Activated T-cell treated with anti-CD3 and anti-CD28 coated beads for 24 hours (primary cell): Measurements from ENCODE around the gene ATXN3.
"Not testable (repeated sequence)": the region's sequence is repeated elsewhere in the genome, so short reads cannot be mapped to it uniquely, and the experiment has no call there.

Experiments used
- DNase-seq: peaks from one replicate; pipeline ENCODE4 v3.0.0-alpha.2; 2020; ENCODE audit warnings: low read depth

The ATXN3 gene

DNA sequence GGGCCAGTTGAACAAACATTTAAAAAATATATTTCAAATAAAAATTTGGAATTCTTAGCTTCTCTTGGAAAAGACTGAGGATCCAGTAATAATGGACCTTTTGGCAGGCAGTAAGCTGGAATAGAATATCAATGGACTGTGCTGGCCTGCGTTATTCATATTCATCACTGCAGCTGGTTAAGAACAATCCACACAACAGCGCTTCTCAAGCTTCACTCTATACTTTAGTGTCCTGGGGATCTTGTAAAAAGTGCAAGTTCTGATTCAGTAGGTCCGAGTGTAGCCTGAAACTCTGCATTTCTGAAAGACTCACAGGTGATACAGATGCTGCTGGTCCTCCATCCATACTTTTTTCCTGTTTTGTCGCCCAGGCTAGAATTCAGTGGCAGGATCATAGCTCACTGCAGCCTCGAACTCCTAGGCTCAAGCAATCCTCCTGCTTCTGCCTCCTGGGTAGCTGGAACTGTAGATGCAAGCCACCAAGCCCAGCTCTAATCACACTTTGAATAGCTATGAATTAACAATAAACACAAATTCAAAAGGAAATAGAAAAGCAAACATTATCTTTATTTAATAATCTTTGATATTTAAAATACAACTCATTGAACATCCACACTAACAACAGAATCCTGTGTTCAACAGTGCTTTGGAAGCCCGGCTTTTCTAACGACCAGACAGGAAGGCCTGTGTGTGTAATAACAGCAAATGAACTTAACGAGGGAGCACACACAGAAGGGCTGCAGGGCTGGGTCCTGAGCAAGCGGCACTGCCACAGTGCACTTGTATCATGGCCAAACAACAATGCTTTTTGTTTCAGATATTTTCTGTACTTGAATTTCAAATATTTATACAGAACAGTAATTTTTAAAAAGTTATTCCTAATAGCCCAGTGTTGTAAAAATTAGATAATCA is 48.1 kb downstream of the ATXN3 start:
- no peak for DNase-seq

DNA sequence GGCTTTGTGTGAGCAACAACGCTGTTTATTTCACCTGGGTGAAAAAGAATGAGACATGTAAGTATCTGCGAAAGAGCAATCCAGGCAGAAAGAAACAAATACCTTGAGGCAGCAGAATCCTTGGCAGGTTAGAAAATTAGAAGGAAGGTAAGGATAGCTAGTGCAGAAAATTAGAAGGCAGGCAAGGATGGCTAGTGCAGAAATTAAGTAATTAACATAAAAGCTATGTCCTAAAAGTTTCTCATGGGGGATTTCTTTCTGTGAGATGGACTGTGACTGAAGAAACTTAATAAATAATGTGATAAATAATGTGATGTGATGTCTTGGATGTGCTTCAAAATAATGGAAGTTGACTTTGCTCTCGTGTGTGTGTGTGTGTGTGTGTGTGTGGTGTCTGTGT is 56.6 kb downstream of the ATXN3 start:
- no peak for DNase-seq

DNA sequence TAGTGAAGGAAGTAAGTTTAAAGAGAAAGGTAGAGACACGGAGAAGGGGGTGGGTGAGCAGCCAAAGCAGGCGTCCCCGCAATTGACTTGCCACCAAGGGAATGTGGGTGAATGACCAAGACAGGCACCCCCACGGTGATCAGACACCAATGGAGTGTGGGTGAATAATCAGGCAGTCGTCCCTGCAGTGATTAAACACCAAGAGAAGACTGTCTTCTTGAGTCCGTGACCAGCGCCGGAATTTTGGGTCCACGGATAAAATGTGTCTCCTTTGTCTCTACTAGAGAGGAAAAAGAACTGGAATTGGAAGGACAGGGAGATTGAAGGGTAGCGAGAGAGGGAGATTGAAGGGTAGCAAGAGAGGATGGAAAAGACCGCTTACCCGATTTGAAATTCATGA is 57.2 kb downstream of the ATXN3 start:
- not testable (repeated sequence) for DNase-seq

DNA sequence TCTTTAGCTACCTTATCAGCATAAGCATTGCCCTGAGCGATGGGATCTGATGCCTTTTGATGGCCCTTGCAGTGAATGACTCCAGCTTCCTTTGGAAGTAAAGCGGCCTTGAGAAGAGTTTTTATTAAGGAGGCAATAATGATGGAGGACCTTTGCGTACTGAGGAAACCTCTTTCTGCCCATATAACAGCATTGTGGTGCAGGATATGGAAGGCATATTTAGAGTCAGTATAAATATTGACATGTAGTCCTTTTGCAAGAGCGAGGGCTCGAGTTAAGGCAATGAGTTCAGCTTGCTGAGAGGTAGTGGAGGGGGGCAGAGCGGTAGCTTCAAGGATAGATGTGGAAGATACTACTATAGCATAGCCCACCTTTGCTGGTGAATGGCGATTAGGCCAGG is 60.5 kb downstream of the ATXN3 start:
- not testable (repeated sequence) for DNase-seq

DNA sequence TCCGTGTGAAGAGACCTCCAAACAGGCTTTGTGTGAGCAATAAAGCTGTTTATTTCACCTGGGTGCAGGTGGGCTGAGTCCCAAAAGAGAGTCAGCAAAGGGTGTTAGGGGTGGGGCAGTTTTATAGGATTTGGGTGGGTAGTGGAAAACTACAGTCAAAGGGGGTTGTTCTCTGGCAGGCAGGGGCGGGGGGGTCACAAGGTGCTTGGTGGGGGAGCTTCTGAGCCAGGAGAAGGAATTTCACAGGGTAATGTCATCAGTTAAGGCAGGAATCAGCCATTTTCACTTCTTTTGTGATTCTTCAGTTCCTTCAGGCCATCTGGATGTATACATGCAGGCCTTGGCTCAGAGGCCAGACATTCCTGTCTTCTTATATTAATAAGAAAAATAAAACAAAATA is 64.6 kb downstream of the ATXN3 start:
- not testable (repeated sequence) for DNase-seq

DNA sequence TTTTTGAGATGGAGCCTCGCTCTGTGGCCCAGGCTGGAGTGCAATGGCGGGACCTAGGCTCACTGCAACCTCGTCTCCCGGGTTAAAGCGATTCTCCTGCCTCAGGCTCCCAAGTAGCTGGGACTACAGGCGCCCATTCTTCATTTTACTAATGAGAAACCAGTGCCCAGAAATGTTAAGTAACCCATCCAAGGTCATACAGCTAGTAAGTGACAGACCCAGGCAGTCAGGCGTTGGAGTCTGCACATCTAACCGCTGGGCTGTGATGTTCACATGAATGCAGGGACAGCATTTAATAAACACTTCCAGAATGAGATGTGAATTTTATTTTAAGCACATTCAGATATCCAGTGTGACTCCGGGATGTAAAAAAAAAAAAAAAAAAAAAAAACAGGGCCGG is 65.2 kb downstream of the ATXN3 start:
- no peak for DNase-seq

DNA sequence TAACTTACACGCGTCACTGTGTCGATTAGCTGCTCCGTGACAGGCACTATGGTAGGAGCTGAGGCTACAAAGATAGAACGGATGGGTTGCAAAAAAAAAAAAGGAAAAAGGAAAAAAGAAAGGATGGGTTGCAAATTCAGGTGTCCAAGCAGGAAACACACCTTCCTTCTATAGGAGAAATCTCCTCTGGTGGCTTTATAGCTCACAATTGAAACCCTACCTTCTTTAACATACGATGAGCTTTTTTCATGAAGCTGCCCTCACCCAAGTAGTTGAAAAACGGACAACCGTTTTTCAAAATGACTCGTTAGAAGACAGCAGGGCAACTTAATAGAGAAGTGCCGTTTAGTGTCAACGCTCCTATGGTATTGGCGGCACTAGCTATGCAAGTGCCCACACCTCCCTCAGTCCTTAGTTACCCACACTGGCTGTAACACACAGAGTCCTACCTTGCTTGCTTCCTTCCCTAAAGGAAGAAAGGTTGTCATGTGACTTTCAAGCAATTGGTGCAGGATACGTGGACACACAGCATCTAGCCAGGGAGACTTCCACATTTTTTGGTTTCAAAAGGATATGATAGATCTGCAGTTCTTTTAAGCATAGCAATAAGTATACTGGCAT is 65.8 kb downstream of the ATXN3 start:
- DNase-seq: peak; percentile 3

DNA sequence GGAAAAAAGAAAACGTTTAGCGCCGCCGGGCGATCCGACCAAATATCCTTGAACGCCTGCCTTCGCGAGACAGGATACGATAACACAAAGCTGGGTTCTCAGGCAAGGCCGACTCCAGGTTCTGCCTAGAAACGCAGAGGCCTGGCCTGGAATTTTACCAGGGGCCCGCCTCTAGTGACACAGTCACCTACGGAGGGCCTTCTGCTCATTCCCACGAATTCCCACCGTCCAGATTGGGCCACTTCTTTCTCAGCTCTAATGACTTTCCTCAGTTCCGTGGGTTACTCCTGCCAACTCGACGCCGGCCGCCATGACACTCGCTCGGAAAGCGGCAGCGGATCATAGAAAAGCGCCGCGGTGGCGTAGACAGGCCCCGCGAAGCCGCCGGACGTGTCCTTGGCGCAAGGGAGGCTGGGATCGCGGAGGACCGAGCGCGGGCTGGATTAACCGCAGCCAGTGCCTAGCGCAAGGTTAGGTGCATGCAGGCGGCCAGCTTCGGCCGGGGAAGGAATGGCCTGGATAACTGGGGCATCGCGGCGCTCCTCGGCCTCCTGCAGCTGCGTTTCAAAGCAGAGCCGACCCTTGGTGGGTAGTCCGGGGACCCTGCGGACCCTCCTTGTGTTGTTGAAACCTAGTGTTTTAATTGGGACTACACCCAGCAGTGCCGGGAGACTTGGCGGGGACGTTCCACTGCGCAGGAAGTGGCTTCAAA is 66.5 kb downstream of the ATXN3 start, which contains the start of gene TRIP11:
Gene TRIP11, minus strand, starts transcription at position 341 of the 712 bp plus-strand sequence. CDS start 374 bp downstream, outside the sequence.
- DNase-seq: peak; percentile 90

DNA sequence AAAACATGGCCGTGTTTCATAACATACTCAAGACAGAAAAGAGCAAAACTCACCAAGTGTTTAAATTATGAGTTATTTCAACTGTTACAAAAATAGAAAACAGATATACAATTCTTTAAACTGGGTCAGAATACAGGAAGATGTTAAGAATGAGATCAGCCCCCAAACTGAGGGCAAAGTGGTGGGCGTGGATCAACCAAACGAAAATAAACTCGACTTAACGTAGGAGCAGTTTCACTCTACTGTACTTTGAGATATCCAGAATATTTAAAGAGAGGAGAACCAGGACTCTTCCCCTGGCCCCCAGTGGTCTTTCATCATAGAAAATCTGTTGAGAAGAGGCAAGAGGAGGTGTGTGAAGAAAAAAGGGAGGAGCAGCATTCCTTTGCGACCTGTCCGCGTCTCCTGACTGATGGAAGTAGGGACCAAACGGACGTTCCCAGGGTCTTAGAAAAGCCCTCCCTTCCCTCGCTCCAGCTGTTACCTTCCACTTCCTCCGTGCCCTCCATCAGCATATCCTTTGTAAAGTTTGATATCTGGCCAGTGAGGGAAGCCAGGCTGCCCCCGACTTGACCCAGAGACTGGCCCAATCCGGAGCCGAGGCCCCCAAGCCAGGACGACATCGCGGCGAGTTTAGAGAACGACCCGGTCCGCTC is 67.2 kb downstream of the ATXN3 start:
- DNase-seq: peak; percentile 8

DNA sequence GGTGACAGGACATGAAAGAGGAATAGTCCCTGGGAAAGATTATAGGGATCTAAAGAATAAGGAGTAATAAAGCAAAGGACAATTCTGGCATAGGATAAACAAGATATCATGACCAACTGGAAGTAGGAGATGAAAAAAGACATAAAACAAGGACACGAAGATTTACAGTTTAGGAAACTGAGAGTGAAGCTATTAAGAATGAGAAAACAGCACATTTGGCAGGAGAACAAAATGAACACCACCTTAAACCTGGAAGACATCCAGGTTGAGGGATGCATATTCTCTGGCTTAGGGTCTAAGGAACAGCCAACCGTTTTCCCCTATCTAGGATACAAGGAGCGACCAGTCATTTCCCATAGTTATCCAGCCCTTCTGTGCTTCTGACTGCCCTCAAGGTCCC is 68.4 kb downstream of the ATXN3 start:
- no peak for DNase-seq

DNA sequence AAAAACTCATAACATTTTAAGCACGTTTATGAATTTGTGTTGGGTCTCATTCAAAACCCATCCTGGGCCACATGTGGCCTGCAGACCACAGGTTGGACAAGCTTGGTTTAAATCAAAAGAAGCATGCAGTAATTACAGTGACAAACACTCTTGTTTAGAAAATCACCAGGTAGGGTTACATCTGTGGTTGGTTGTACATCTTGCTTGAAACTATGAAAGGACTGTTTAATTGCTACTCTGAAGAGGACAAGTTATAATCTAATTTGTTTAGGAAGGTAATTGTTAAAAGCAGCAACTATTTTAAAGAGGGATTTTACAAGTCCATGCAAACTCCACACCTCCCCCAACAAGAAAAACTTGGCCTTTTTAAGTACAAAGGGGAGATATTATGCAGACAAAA is 70.5 kb downstream of the ATXN3 start:
- DNase-seq: no peak

DNA sequence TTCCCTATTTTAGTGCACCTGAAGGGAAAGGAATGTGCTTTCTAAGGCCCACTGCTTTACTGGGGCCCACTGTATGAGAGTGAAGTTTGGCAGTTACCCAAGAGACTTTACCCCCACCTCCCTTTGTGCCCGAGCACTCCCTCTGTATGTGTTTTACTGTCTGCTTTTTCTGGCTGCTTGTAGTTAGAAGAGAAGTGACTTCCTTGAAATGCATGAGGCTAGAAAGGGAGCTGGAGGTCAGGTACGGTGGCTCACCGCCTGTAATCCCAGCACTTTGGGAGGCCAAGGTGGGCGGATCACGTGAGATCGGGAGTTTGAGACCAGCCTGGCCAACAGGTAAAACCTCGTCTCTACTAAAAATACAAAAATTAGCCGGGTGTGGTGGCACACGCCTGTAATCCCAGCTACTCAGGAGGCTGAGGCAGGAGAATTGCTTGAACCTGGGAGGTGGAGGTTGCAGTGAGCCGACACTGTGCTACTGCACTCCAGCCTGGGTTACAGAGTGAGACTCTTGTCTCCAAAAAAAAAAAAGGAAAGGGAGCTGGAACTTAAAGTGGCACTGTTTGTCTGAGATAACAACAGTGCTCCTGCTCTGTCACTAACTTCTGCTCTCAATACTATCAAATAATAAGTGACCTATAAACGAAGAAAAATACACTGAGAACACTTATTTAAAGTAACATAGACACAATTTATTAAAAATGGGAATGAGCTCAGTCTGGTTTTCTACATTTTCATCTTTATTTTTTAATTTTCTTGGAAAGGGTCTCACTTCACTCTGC is 72.3 kb downstream of the ATXN3 start:
- DNase-seq: no peak

DNA sequence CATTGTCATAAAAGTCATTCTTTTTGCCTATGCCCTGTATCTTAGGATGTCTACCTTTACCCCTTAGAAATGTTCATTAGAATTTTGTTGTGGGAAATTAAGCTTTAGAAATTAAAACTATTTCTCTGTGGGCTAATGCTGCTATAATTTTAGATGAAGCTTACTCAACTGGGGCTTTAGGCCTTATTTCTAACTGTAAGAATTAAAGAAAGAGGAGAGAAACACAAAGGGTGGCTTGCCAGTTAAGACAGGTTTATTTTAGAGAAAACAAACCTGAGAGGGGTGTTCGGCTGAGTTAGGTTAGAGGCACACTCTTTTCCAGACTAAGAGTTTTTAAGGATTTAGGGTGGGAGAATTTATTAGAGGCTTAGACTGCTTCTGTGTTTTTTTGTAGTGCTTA is 72.9 kb downstream of the ATXN3 start:
- DNase-seq: no peak

DNA sequence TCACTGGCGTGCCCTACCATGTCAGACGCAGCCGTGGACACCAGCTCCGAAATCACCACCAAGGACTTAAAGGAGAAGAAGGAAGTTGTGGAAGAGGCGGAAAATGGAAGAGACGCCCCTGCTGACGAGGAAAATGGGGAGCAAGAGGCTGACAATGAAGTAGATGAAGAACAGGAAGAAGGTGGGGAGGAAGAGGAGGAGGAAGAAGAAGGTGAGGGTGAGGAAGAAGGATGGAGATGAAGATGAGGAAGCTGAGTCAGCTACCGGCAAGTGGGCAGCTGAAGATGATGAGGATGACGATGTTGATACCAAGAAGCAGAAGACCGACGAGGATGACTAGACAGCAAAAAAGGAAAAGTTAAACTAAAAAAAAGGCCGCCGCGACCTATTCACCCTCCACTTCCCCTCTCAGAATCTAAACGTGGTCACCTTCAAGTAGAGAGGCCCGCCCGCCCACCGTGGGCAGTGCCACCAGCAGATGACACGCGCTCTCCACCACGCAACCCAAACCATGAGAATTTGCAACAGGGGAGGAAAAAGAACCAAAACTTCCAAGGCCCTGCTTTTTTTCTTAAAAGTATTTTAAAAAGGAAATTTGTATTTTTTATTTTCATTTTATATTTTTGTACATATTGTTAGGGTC is 79.7 kb downstream of the ATXN3 start:
- no peak for DNase-seq

DNA sequence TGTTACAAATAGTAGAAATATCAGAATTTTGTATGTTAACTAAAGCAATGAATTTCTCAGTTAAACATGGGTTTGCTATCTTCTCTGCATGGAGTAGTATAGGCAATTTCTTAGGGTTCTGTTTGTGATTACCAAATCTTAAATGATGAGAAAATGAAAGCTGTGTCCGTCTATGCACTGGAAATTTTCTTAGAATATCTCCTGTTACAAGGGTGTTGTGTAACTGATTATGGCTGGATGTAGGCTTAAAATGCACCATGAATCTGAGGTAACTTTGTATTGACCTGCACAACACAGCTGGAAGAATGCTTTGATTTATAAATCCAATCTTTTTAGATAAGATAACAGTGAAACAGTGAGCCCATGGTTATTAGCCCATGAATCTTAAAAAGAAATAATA is 84.3 kb downstream of the ATXN3 start:
- DNase-seq: no peak

DNA sequence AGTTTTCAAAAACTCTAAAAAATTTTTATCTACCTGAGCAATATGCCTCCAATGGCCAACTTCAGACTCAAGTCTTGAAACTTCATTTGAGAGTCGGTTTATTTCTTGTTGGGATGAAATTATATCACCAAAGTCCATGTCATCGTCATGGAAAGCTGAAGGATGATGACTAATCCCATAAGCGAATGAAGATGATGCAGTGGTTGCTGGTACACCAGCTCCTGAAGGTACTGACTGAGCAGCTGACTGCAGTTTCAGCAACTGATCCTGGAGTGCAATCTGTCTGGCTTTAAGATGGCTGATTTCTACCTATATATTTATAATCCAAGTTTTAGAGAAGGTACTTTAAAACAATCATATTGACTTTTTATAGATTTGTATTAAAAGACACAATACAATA is 84.9 kb downstream of the ATXN3 start:
- no peak for DNase-seq

DNA sequence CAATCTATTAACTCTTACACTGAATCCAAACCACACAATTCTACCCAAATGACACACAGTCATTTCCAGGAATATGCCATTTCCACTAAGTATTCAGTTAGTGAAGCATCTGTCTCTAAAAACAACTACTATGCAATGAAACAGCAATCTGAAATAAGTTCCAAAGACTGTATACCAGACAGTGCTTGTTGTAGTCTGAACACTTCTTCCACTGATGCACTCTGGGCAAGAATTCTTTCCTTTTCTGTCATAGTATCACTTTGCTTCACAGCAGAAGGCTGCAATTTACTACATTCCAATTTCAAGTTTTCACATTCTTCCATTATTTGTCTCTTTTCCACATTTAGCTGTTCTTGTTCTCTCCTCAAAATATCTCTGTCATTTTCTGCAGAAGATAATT is 92.3 kb downstream of the ATXN3 start:
- DNase-seq: no peak

DNA sequence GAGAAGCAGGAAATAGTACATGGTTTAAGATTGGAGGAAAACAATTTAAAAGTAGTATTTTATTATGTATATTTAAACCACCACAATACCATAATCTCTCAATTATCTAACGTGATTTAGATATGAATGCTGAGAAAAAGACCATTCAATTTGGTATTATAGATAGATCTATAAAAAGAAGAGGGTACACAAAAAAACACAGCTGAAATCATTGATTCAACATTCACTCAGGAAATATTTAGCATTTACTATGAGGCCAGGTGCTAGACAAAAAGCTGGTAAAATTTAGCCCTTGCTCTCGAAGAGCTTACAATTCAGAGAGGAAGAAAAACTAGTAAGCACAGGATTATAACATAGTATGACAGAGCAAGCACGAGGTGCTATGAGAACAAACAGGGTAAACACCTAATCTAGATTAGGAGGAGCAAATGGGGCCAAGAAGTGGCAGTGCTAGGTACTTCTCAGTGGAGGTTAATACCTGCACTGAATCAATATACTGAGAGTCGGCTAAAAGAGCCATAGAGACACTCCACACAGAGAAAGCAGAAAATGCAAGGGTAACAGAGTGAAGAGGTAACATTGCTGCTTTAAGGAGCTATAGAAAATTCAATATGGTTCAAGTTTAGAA is 94.1 kb downstream of the ATXN3 start:
- DNase-seq: no peak

DNA sequence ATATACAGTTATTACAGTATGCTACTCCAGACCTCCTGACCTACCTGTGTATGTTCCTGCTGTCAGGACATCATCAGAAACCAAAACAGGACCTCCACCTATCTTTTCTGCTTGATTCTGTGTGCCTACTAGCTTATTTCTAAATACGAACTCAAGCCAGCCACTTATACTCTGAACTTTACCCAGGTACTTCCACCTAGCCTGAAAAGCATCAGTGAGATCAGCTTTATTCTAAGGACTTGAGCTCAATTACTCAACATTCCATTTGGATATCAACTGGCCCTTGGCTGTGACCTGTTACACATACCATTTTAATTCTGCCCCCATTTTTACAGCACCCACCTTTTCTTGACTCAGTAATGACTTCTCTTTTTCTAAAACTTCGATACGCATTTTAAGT is 95.7 kb downstream of the ATXN3 start:
- DNase-seq: no peak

DNA sequence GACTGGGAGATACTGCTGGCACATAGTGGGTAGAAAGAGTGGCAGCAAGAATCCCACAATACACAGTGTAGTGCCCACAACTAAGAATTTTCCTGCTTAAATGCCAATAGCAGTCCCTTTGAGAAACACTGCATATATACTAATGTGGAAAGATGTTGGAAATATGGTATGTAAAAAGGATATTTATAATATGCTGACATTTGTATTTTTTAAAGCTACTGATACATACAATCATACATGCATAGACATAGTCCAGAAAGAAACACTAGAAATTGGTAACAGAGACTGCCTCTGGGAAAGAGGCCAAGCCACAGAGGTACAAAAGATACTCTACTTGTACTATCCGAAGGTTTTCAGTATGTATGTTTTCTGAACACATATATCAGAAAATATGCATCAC is 96.8 kb downstream of the ATXN3 start:
- no peak for DNase-seq
